ENCODE measurements around the gene ETS2.

The ETS2 gene

DNA sequence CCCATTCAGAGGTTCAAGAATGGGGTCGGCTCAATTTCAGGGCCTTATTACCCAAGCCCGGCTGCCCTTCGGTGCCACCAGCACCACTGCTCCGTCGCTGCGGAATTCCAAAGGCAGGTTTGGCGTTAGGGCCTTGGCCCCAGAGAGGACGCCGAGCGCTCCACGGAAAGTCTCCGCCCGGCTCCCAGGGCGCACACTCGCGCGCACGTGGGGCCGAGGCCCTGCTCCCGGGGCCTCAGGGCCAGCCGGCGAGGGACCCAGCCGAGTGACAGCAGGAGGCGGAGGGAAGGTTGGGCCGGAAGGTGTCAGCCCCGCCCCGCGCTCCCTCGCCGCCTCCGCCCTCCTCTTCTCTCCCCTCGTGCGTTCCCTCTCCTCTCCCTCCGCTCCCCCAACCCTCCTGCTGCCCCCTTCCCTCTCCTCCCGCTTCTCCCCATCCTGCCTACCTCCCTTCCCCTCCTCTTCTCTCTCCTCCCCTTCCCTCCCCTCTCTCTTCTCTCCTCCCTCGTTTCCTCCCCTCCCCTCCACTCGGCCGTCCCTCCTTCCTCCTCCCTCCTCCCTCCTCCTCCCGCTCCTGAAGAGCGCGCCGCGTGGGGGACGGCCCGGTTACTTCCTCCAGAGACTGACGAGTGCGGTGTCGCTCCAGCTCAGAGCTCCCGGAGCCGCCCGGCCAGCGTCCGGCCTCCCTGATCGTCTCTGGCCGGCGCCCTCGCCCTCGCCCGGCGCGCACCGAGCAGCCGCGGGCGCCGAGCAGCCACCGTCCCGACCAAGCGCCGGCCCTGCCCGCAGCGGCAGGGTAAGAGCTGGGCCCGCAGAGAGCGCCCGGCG is at the start of gene ETS2:
Gene ETS2, plus strand, starts transcription at position 602 of the 825 bp plus-strand sequence. CDS start 4,106 bp downstream, outside the sequence.
- peak; percentile 96 for DNase-seq

DNA sequence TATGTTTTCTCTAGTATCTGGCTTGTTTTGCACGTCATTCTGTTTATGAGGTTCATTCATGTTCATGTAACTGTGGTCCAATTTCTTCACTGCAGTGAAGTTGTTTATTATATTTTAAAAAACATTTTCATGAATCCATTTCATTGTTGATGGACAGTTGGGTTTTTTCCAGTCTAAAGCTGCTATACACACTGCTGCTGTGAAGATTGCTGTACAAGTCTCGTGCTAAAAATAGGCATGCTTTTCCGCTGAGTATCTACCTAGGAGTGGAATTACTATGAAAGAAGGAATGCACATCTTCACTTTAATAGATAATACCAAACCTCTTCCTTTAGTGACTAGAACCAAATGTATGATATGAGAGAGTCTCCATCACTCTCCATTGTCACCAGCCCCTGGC is 49.0 kb upstream of the ETS2 start:
- no peak for DNase-seq

DNA sequence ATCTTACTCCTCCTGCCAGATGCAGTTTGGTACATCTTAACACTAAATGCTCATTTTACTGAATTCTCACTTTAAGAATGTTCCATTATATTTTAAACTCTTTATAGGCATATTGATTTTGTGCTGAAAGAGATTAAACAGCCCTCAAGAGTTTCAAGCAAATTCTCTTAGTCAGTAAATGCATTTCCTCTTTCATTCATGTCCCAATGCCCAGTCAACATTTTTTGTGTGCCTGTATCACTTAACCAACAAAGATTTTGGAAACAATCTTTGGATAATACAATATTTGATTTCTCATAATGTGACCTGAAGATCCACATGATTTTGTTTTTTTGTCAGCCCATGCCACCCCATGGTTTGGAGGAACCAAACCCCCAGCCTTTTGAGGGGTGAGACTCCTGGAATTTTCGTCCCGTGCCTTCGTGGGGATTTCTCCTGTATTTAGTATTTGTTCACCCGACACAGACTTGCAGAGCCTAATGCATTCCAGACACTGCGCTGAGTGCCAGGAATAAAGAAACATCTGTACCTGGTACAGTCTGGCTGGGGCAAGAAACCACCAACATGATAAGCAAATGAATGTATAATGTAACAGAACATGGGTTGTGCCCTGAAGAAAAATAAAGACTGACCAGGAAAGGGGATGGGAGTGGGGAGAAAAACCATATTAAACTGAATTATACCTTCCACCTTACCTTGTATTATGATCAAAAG is 47.1 kb upstream of the ETS2 start:
- DNase-seq = no peak

DNA sequence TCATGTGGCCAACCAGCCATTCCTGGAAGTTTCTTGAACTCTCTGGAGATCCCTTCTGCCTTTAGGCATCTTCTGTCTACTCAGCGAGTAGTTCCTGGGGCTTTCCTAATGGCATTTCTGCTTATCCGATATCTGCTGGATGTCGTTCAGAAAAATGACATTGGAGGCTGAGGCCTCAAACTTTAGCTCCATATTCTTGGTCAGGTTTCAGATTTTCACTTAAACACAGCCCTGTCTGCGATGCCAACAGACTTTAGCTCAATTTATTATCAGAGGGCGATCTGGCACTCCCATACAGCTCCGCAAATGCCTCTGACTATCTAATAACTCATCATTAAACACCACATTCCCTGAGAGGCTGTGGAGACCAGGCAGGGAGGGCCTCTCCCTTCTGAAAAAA is 46.3 kb upstream of the ETS2 start:
- no peak for DNase-seq

DNA sequence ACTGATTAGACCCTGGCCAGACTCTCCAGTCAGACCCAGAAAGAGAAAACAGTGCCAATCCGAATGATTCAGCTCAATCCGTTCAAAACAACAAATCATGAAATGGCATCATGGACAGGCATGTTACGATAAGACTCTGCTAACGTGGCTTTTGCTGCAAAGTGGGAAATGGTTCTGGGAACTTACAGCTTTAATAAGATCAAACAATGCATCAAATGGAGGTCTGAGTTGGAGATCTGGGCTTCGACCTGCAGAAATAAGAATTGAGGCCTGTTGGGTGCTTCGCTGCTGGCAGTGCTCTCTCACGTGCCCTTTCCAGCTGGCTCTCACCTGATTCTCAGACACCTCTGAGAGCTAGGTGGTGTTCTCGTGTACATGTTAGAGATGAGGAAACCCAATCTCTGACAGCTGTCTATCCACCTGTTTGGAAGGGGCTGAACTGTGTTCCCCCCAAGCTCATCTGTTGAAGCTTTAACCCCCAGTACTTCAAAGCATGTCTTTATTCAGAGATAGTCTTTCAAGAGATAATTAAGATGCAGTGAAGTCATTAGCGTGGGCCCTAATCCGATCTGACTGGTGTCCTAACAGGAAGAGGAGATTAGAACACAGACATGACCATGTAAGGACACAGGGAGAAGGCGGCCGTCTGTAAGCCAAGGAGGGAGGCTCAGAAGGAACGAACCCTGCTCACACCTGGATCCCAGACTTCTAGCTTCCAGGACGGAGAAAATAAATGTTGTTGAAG is 45.5 kb upstream of the ETS2 start:
- peak; percentile 83 for DNase-seq

DNA sequence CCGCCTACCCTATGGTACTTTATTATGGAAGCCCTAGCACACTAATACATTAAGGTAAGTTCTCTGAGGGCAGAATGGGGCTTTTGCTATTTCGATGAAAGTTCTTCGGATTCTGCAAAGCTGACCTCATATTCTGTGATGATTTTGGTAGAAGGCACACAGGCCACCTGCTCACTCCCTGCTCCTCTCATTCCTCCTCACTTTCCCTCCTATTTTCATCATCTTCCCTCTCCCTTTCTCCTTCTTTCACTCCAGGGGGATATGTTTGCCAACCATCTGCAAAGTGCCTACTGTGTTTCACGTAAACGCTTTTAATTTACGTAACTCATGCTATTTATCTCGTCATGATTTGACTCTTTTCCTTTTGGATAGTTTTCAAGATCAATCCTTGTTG is 45.0 kb upstream of the ETS2 start:
- no peak for DNase-seq

DNA sequence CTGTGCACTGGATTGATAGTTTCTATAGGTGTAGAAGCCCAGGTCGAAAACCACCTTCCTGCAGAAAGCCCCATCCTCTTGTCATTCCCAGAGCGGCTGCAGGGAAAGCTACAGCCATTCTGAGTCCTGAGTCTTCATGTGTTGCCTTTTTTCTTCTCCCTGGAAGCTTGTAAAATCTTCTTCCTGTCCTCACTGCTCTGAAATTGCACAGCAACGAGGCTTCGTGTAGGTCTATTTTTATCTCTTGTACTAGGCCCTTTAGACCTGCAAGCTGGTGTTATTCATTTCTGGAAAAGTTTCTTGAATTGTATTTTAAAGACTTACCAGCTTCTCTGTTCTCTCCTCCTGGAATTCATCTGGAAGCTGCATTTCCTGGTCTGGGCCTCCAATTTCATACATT is 44.2 kb upstream of the ETS2 start:
- DNase-seq = no peak

DNA sequence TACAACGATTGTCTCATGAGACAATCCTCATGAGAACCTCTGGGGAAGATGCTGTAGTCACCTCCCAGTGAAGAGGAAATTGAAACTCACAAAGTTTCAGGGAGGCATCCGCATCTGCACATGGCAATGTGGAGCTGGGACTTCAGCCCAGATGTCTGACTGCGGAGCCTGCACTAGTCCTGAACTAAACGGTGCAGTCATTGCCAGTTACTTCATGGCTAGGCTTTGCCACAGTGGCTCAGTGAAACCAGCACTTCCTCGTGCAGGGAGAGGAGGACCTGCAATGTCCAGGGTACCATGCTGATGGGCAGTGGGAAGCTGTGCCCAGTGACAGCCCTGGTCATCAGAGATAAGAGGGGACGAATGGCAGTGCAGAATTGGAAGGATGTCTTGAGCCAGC is 40.7 kb upstream of the ETS2 start:
- DNase-seq = no peak

DNA sequence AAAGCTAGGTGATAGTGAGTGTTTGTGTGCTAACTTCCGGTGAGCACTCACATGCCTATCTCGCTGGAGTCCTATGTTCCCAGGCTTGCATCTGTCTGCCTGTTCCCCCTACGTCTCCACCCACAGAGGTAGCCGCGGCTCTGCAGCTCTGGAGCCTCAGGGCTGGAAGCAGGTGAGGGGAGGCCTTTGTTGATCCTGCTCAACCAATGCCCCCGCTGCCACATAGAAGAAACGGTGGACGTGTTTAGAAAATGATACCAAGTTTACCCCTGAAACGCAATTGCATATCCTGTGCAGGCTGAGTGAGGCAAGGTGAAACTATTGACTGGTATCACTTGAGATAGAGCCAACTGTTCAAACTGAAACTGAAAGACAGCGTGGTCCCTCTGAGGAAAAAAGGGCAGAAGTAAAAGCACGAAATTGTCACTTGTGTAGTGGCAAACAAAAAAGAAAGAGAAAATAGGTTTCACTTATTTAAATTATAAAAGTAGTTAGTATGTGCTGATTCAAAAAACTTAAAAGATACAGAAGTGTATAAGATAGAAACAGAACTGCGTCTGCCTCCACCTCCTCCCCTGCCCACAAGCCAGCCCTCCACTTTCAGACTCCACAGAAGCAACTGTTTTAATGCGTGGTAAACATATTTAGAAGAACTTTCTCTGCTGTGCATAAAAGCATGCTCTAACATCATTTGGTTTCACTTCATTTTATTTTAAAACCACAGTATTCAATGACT is 38.6 kb upstream of the ETS2 start:
- peak; percentile 72 for DNase-seq

DNA sequence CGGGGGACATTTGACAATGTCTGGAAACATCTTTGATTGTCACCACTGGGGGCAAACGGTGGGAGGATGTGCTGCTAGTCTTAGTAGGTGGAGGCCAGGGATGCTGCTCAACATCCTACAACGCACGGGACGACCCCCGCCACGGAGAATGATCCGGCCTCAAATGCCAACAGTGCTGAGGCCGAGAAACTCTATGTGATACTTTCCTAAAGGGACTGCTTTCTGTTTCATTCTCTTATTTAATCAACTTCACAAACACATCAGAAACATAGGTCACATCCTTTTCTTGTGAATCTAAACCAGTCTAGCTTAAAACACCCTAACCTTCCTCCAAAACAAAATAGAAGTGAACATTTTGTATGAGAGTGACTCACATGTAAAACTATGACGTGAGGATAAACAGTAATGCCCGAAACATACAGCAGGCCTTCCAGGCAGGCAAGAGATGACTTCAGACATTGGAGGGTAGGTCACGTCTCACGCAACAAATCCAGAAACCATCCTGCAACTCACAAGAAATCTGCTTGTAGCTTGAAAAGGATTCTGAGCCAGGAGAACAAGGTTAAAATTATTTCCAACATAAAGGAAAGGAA is 37.2 kb upstream of the ETS2 start:
- DNase-seq = no peak

DNA sequence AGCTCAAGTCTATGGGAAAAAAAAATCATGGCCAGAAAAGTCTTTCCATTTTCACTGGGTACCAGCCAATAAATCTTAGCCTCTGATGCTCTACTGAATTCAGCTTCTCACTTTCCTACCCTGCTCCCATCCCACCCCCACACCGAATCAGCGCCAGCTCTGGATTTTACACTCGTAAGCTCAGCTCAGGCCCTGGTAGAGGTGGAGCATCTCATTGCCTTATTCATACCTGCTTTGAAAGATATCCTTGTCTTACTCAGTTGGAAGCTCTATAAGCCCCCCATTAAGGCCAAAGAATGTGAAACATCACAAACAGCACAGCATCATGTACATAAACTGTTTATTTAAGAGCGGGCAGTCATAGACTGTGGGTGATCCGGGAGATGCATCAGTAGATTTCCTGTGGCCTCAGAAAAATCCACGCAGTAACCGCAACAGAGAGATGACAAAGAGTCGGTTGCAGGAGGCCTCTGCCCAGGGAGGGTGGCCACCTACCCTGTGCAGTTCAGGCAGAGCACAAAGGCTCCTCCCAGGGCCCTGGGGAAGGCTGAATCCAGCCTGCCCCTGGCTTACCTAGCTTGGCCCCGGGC is 36.4 kb upstream of the ETS2 start:
- DNase-seq = no peak

DNA sequence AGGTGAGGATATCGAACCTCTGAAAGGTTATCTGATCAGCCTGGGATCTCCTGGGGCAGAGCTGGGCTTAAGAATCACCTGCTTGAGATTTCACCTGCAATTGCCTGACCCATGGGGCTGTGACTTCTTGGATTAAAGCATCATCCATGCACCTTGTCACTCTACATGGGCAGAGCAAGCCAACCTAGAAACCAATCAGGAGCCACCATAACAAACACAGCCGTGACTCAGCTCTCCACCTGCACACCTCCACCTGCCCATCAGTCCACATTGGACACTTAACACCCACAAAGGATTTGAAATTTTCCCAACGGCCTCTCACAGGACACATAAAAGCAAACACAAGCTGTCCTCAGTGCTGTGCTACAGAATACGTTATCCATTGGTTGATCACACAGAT is 35.1 kb upstream of the ETS2 start:
- DNase-seq = no peak

DNA sequence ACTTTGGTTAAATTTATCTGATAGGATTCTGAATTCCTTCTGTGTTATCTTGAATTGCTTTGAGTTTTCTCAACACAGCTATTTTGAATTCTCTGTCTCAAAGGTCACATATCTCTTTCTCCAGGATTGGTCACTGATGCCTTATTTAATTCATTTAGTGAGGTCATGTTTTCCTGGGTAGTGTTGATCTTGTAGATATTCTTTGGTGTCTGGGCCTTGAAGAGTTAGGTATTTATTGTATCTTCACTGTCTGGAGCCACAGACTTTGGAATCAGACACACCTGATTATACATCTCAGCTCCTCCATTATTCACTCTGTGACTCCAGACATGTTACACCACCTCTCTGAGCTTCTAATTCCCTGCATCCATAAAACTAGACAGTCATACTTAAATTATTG is 34.2 kb upstream of the ETS2 start:
- DNase-seq = no peak

DNA sequence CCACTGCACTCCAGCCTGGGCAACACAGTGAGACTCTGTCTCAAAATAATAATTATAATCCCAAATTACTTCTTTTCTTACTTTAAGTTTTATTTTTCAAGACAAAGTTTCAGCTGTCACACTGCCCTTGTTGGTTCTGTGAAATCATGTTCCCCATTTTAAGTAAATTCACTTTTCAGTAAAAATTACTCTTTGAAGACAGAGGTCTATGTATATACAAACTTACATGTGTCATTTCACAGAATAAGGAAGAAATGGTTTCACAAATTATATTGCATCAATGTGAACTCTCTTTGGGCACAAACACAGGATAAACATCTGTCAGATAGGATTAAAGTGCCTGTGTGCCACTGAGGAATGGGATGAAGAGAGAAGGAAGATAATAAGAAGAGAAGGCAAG is 33.1 kb upstream of the ETS2 start:
- DNase-seq = no peak

DNA sequence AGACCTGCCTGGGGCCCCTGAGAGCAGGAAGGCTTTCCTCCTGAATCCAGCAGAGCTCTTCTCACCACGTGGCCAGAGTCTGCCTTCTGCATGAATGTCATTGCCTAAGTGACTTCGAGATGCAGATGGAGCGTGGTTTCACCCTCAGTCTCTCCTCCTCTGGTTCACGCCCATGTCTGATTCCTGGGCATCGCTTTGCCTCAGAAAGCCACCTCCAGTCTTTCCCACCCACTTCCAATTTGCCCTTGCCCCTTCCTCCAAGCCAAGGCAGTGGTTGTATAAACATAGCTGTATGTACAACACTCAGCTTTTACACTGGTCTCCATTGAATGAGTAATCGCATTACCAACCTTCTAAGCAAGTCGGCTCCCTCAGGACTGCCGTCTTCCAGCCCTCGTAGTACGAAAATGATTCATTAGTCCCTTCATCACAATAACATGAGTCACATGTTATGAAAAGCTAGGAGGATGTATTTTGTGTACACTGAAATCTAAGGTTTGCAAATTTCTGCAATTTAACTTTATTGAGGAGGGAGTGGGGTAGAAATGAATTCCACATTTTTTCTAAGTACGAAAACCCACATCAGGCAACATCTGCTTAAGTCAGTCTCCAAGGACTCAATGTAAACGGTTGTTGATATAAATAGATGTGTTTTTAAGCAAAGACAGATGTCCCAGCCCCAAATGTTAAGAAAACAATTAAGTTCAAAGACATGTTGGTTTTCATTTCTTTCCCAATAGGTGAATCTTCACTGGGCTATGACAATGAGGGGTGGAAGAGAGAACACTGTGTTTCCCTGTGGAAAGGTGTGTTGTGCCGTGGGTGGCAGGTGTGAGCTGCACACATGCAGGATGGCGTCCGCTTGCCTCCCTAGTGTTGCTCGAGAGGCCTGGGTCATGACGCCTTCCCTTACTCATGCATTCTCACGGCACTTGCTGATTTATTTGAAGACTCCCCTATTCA is 32.3 kb upstream of the ETS2 start:
- no peak for DNase-seq

DNA sequence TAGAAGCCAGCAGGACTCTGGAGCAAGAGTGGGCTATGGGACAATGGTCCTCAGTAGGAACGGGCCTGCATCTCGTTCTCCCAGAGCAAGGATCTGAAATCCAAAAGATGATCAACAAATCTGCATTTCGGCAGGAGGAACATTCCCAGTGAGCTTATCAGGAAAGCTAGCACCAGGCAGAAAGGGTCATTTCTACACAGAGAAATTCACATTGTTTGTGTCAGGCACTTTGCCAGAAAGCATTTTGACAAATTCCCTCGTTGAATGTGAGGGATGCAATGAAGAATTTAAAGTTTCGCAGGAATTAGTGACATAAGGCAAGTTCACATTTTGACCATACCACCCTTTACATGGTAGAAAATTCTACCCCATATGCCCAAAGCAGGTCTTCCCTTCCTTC is 31.6 kb upstream of the ETS2 start:
- DNase-seq = no peak

DNA sequence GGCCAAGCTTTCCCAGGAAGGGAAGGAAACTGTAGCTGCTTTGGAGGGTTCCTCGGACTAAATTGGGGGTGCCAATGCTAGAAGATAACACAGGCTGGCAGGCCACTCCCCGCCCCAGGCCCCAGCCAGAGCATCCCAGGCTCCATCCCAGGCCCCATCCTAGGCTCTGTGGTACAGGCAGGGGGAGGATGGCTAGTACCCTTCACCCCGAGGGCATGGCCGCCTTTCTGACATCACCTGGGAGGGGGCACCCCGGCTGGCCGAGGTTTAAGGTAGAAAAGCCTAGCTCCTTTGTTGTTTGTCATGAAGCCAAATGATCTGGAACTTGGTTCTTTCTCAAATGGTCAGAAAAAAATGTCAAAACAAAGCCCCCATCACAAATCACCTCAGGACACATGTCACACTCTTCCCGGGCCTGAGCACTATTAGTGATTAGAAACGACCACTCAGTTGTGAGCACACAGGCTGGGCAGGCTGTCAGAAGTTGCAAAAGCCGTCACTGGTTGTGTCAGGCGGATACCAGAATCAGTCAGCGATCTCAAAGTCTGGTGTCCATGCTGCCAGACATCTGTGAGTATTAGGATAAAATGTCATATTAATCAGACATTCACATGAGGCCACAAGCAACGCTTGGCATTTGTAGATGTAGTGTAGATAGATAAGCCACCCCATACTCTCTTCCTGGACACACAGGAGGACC is 31.0 kb upstream of the ETS2 start:
- no peak for DNase-seq

DNA sequence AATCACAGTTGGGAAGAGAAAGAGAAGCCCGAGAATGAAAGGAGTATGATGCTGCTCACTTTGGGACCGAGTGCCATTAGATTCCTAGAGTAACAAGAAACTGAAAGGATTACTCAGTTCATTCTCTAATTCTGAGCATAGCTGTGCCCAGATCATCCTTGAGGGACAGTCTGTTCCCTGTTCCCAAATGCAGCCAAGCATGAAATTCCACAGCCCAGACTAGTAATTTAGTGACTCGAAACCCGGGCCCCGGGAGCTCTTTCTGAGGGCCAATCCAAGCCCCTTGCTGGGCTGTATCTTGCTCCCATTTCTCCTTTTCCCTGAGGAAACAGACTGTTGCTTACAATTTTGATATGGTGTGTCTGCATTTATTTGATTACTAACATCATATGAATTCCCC is 30.0 kb upstream of the ETS2 start:
- no peak for DNase-seq

DNA sequence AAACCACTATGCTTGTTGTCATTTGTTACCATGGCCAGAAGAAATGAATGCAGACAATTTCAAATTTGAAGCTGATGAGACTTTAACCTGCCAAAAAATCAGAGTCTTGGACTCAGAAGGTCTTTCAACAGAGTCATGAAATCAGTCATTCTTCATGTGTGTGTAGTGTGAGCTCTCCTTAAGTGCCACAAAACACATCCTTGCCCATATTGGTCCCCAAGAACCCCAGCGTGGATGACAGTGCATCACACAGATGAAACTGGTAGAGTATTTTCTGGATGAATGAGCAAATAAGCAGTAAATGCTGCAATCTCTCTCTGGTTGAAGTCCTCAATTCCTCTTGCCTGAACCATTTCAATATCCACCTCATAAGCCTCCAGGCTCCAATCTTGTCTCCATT is 28.7 kb upstream of the ETS2 start:
- DNase-seq = no peak

DNA sequence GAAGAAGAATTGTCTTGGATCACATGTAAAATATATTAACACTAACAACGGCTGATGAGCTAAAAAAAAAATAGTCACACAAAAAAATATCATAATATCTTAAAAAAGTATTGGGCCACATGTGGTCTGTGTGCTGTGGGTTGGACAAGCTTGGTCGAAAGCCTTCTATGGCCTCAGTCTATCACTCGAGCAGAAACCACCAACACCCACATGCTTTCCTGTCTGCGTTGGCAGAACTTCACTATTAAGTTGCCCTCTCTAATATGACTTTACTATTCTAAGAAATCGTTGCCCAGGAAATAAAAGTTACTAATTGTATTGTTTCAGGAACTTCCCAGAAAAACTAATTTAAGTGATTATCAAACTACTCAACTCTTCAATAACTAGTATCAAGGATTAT is 28.2 kb upstream of the ETS2 start:
- peak; percentile 56 for DNase-seq
